HCT116 (cell line): ENCODE data around the gene TMEM131. TPM values are rescaled to one million over a fixed set of nuclear protein-coding genes. Genes with fewer than 3 reads are reported as not detected.

Experiments
- total RNA-seq: library from RNA; stranded (reverse); gene quantifications from one replicate; pipeline ENCODE4 v1.2.1, GENCODE V29; 2021; ENCODE audit not compliant: unreplicated experiment

The TMEM131 gene
- total RNA-seq, 1 experiment from 2014 or later, result 51.5 TPM

Other genes starting within 250 kb of the TMEM131 start
- 0.47 TPM for gene VWA3B, start 91.2 kb upstream of the TMEM131 start, total RNA-seq